IMR-90 (cell line): ENCODE results near the gene AMER2. TPM values are rescaled to one million over a fixed set of nuclear protein-coding genes. Genes with fewer than 3 reads are reported as not detected.

Source experiments
- ATAC-seq: fragments of 200-7000 bp; cut with Tn5 transposase; 2 replicates; pipeline ENCODE4 v1.9.1; 2020; ENCODE audit warnings: low read depth, mild to moderate bottlenecking, moderate library complexity
- BruUV-seq: library from RNA; stranded (reverse); fragments of 400-500 nt; replicated peaks from 2 replicates; lab custom pipeline; 2021; lab: Mats Ljungman, UMichigan
- CTCF ChIA-PET: fragments of 300-600 bp; formaldehyde crosslinking; extraction: SDS; loops from one replicate; lab custom pipeline; 2021; ENCODE audit warnings: antibody characterized with exemption; lab: Yijun Ruan, JAX
- POLR2A ChIA-PET: fragments of 300-600 bp; sonication (Branson Sonifier 250); formaldehyde crosslinking; loops from one replicate; lab custom pipeline; 2022; ENCODE audit warnings: antibody characterized with exemption; ENCODE audit not compliant: unreplicated experiment; lab: Charles Lee
- DNase-seq: peaks from one replicate; pipeline ENCODE4 v3.0.0; 2013
- H2AFZ ChIP-seq: replicated peaks from 2 replicates; pipeline ENCODE3; 2013; ENCODE audit warnings: low read length, mild to moderate bottlenecking; ENCODE audit not compliant: poor library complexity
- H2AK5ac ChIP-seq: 2 replicates; pipeline ENCODE4 v1.6.1; 2013; ENCODE audit warnings: low read depth, low read length, inconsistent platforms
- H2AK9ac ChIP-seq: replicated peaks from 2 replicates; pipeline ENCODE3; 2013; ENCODE audit warnings: mild to moderate bottlenecking, low read depth, low read length, moderate library complexity; ENCODE audit not compliant: poor library complexity
- H2BK120ac ChIP-seq: 2 replicates; pipeline ENCODE4 v1.6.1; 2013; ENCODE audit warnings: low read depth, low read length, inconsistent platforms
- H2BK15ac ChIP-seq: 3 replicates; pipeline ENCODE4 v1.6.1; 2013; ENCODE audit warnings: low read depth, low read length, inconsistent platforms
- H2BK20ac ChIP-seq: 2 replicates; pipeline ENCODE4 v1.6.1; 2013; ENCODE audit warnings: low read depth, mild to moderate bottlenecking, inconsistent platforms, low read length, moderate library complexity
- H2BK5ac ChIP-seq: 2 replicates; pipeline ENCODE4 v1.6.1; 2013; ENCODE audit warnings: mild to moderate bottlenecking, low read depth, low read length, inconsistent platforms; ENCODE audit not compliant: poor library complexity, severe bottlenecking
- H3K14ac ChIP-seq: replicated peaks from 2 replicates; pipeline ENCODE4 v1.6.1; 2013; ENCODE audit warnings: low read depth, low read length, inconsistent platforms
- H3K18ac ChIP-seq: 2 replicates; pipeline ENCODE4 v1.6.1; 2013; ENCODE audit warnings: low read depth, low read length, control low read depth
- H3K23ac ChIP-seq: 2 replicates; pipeline ENCODE4 v1.6.1; 2013; ENCODE audit warnings: low read depth, low read length, inconsistent platforms
- H3K27ac ChIP-seq: 2 replicates; pipeline ENCODE4 v1.5.1; 2013; ENCODE audit warnings: mild to moderate bottlenecking, control low read depth, low read length; ENCODE audit not compliant: insufficient read depth
- H3K27me3 ChIP-seq: 2 replicates; pipeline ENCODE4 v1.6.1; 2013; ENCODE audit warnings: low read length; ENCODE audit not compliant: control insufficient read depth, insufficient read depth
- H3K36me3 ChIP-seq: 2 replicates; pipeline ENCODE4 v1.6.1; 2013; ENCODE audit warnings: low read length, mixed read lengths; ENCODE audit not compliant: control insufficient read depth, insufficient read depth
- H3K4ac ChIP-seq: 2 replicates; pipeline ENCODE4 v1.6.1; 2013; ENCODE audit warnings: low read depth, low read length, inconsistent platforms
- H3K4me1 ChIP-seq: 2 replicates; pipeline ENCODE4 v1.6.1; 2013; ENCODE audit warnings: low read length, mixed read lengths; ENCODE audit not compliant: control insufficient read depth, insufficient read depth
- H3K4me2 ChIP-seq: 2 replicates; pipeline ENCODE4 v1.6.1; 2013; ENCODE audit warnings: low read depth, mild to moderate bottlenecking, control low read depth, low read length, moderate library complexity
- H3K4me3 ChIP-seq: 2 replicates; pipeline ENCODE4 v1.5.1; 2013; ENCODE audit warnings: low read depth, mild to moderate bottlenecking, control low read depth, low read length, moderate library complexity; ENCODE audit not compliant: insufficient read depth
- H3K56ac ChIP-seq: 2 replicates; pipeline ENCODE4 v1.6.1; 2013; ENCODE audit warnings: low read length, inconsistent platforms; ENCODE audit not compliant: insufficient read depth; ENCODE audit errors: extremely low read depth
- H3K79me1 ChIP-seq, 2 experiments: 2 replicates each; pipeline ENCODE4 v1.6.1; 2013; ENCODE audit warnings: low read length in 2 of 2, inconsistent platforms in 1 of 2, low read depth in 1 of 2
- H3K9ac ChIP-seq: 2 replicates; pipeline ENCODE4 v1.6.1; 2013; ENCODE audit warnings: low read depth, low read length, control low read depth
- H3K9me1 ChIP-seq: 2 replicates; pipeline ENCODE4 v1.6.1; 2013; ENCODE audit warnings: low read length, inconsistent platforms; ENCODE audit not compliant: insufficient read depth
- H3K9me3 ChIP-seq: 2 replicates; pipeline ENCODE4 v1.6.1; 2013; ENCODE audit warnings: low read length; ENCODE audit not compliant: control insufficient read depth, insufficient read depth
- H4K20me1 ChIP-seq: 2 replicates; pipeline ENCODE4 v1.6.1; 2013; ENCODE audit warnings: low read length, inconsistent platforms; ENCODE audit not compliant: insufficient read depth
- H4K5ac ChIP-seq: 2 replicates; pipeline ENCODE4 v1.6.1; 2013; ENCODE audit warnings: mild to moderate bottlenecking, low read depth, low read length, control low read depth
- H4K8ac ChIP-seq, 2 experiments: 2 replicates each; pipeline ENCODE4 v1.6.1; 2013; ENCODE audit warnings: low read depth in 2 of 2, low read length in 2 of 2, control low read depth in 1 of 2, inconsistent platforms in 1 of 2
- H4K91ac ChIP-seq: 2 replicates; pipeline ENCODE4 v1.6.1; 2013; ENCODE audit warnings: low read depth, low read length, inconsistent platforms; ENCODE audit not compliant: insufficient read depth
- BHLHE40 ChIP-seq: fragments of 150-350 bp; IDR thresholded peaks from 2 replicates; pipeline ENCODE4 v1.6.1; 2016; ENCODE audit warnings: mild to moderate bottlenecking, low read depth, low read length
- CEBPB ChIP-seq: IDR thresholded peaks from 2 replicates; pipeline ENCODE4 v1.6.1; 2012; ENCODE audit warnings: low read depth, low read length, improper control_type of control experiment
- CHD1 ChIP-seq: IDR thresholded peaks from 2 replicates; pipeline ENCODE4 v1.6.1; 2012; ENCODE audit warnings: low read depth, low read length, improper control_type of control experiment
- CTCF ChIP-seq: conservative IDR thresholded peaks from 2 replicates; pipeline ENCODE4 v1.5.1; 2012; ENCODE audit warnings: mild to moderate bottlenecking, low read depth, low read length, improper control_type of control experiment
- ELK1 ChIP-seq: fragments of 150-350 bp; IDR thresholded peaks from 2 replicates; pipeline ENCODE4 v1.6.1; 2016; ENCODE audit warnings: low read depth, mild to moderate bottlenecking, low read length, moderate library complexity, borderline replicate concordance
- FOS ChIP-seq: fragments of 150-350 bp; IDR thresholded peaks from 2 replicates; pipeline ENCODE4 v1.6.1; 2016; ENCODE audit warnings: low read depth, low read length
- MAFK ChIP-seq: IDR thresholded peaks from 2 replicates; pipeline ENCODE4 v1.6.1; 2012; ENCODE audit warnings: low read depth, low read length, improper control_type of control experiment
- MAZ ChIP-seq: IDR thresholded peaks from 2 replicates; pipeline ENCODE4 v1.6.1; 2012; ENCODE audit warnings: low read depth, mild to moderate bottlenecking, low read length, improper control_type of control experiment, moderate library complexity, borderline replicate concordance
- MXI1 ChIP-seq: IDR thresholded peaks from 2 replicates; pipeline ENCODE4 v1.6.1; 2012; ENCODE audit warnings: low read depth, mild to moderate bottlenecking, low read length, moderate library complexity, borderline replicate concordance
- NFE2L2 ChIP-seq: fragments of 150-350 bp; IDR thresholded peaks from 2 replicates; pipeline ENCODE4 v1.6.1; 2016; ENCODE audit warnings: low read depth, mild to moderate bottlenecking, low read length
- POLR2A ChIP-seq: IDR thresholded peaks from 2 replicates; pipeline ENCODE4 v1.6.1; 2012; ENCODE audit warnings: mild to moderate bottlenecking, low read depth, low read length
- RAD21 ChIP-seq: IDR thresholded peaks from 2 replicates; pipeline ENCODE4 v1.6.1; 2012; ENCODE audit warnings: low read length, improper control_type of control experiment
- RCOR1 ChIP-seq: IDR thresholded peaks from 2 replicates; pipeline ENCODE4 v1.6.1; 2012; ENCODE audit warnings: mild to moderate bottlenecking, low read length, improper control_type of control experiment; ENCODE audit not compliant: insufficient replicate concordance
- RFX5 ChIP-seq: IDR thresholded peaks from 2 replicates; pipeline ENCODE4 v1.8.0; 2012; ENCODE audit warnings: low read depth, mild to moderate bottlenecking, low read length, moderate library complexity
- USF2 ChIP-seq: fragments of 150-350 bp; IDR thresholded peaks from 2 replicates; pipeline ENCODE4 v1.6.1; 2017; ENCODE audit warnings: mild to moderate bottlenecking, antibody characterized with exemption, low read length, low read depth
- WGBS, 2 experiments: methylation state at CpG; one replicate each; pipeline versions ENCODE4 v1.1.5 to v1.1.7; 2013; ENCODE audit warnings: missing lambda C conversion rate in 2 of 2; ENCODE audit not compliant: insufficient read length in 1 of 2; ENCODE audit errors: extremely low coverage in 2 of 2; 5-methylcytosine and 5-hydroxymethylcytosine counted together
- dilution Hi-C: fragments of 300-500 bp; cut with HindIII; formaldehyde crosslinking; loops from one replicate; pipeline ENCODE4 v1.14.3; 2018; ENCODE audit warnings: low sequenced_read_pairs; ENCODE audit not compliant: unreplicated experiment
- in situ Hi-C: fragments of 300-500 bp; cut with MboI; formaldehyde crosslinking; loops from 3 replicates; pipeline ENCODE4 v1.14.3; 2019; ENCODE audit warnings: low sequenced_read_pairs, inconsistent platforms, mixed read lengths
- intact Hi-C: fragments of 100-400 bp; cut with micrococcal nuclease; formaldehyde crosslinking; loops from 2 replicates; pipeline ENCODE4 v1.10.0; 2022
- polyA plus RNA-seq, 3 experiments: library from polyadenylated mRNA; depleted of rRNA; stranded (reverse); fragments of >200 nt; gene quantifications; 2 replicates each; pipeline ENCODE4 v1.2.3, GENCODE V29; 2012; ENCODE audit warnings: low replicate concordance in 1 of 3
- total RNA-seq: library from RNA; depleted of rRNA; stranded (reverse); fragments of >200 nt; gene quantifications from 2 replicates; pipeline ENCODE4 v1.2.3, GENCODE V29; 2012

AMER2 gene
- total and polyA plus RNA-seq, 2 of the 4 experiments (the other 2 are of a cell fraction) = not detected

- no peak overlapping the region for H2AFZ ChIP-seq
- no peaks in the 10 kb centered on the region for H3K9me1 ChIP-seq
- H2BK20ac ChIP-seq = no peak overlapping the region
- H2AK5ac ChIP-seq = no peak overlapping the region
- no peak overlapping the region for H2BK120ac ChIP-seq
- H3K23ac ChIP-seq = no peak overlapping the region
- H3K79me1 ChIP-seq = no peaks in the 10 kb centered on the region
- ChIA-PET CTCF (no interaction called here), POLR2A (no interaction called here)
- in situ Hi-C loops = no loop called here
- no peak overlapping the region for H3K27ac ChIP-seq
- no peak overlapping the region for H4K8ac ChIP-seq
- intact Hi-C loops = no loop called here
- H3K56ac ChIP-seq = no peak overlapping the region
- 53% methylated on average over 3 of the region's 5 CpGs; no CpG with 5 or more reads in 1 of the 2 experiments for WGBS, 2 experiments
- no TSS peak for BruUV-seq
- ATAC-seq (no peak), DNase-seq (no peak)
- no peak overlapping the region for H3K4me3 ChIP-seq
- H3K4me2 ChIP-seq = no peak overlapping the region
- H3K36me3 ChIP-seq = no peaks in the 10 kb centered on the region
- no peak overlapping the region for H3K4ac ChIP-seq
- TF ChIP-seq RCOR1 (no peak), BHLHE40 (no peak), CTCF (no peak), MAZ (no peak), RAD21 (no peak), ELK1 (no peak), NFE2L2 (no peak), MXI1 (no peak), POLR2A (no peak), FOS (no peak), RFX5 (no peak), USF2 (no peak), CEBPB (no peak), MAFK (no peak), CHD1 (no peak)
- no peak overlapping the region for H4K91ac ChIP-seq
- H4K5ac ChIP-seq = no peak overlapping the region
- H3K4me1 ChIP-seq = no peaks in the 10 kb centered on the region
- H4K20me1 ChIP-seq = no peaks in the 10 kb centered on the region
- dilution Hi-C loops = no loop called here
- H3K18ac ChIP-seq = no peak overlapping the region
- no peak overlapping the region for H2AK9ac ChIP-seq
- no peak overlapping the region for H2BK5ac ChIP-seq
- no peak overlapping the region for H3K9ac ChIP-seq
- no peak overlapping the region for H2BK15ac ChIP-seq
- H3K14ac ChIP-seq = no peak overlapping the region
- peaks cover 2% of the 10 kb centered on the region for H3K27me3 ChIP-seq
- no peaks in the 10 kb centered on the region for H3K9me3 ChIP-seq
These were observed 26.6 kb upstream of the AMER2 start for GRCh38 chr13:25198647-25199046.
